CD4-positive, alpha-beta T cell (primary cell): ENCODE data around the gene FAM219A. TPM values are rescaled to one million over a fixed set of nuclear protein-coding genes. Genes with fewer than 3 reads are reported as not detected.

Experiments
- ATAC-seq: fragments of 200-7000 bp; cut with Tn5 transposase; one replicate; pipeline ENCODE4 v1.10.0; 2022; ENCODE audit warnings: mild to moderate bottlenecking; ENCODE audit not compliant: poor library complexity
- CTCF ChIA-PET: fragments of 350-600 bp; sonication (Branson Sonifier 250); formaldehyde crosslinking; loops from one replicate; lab custom pipeline; 2021; ENCODE audit warnings: antibody characterized with exemption, inconsistent platforms; lab: Charles Lee
- POLR2A ChIA-PET: fragments of 350-600 bp; sonication (Branson Sonifier 250); formaldehyde crosslinking; loops from one replicate; lab custom pipeline; 2021; ENCODE audit warnings: antibody characterized with exemption, inconsistent platforms; lab: Charles Lee
- DNase-seq, 14 experiments: peaks; one replicate each; pipeline ENCODE4 v3.0.0-alpha.2; 2013 to 2020; ENCODE audit warnings: mixed read lengths in 2 of 14
- H3K27ac ChIP-seq, 2 donors: one replicate each; pipeline versions ENCODE4 v1.5.1 to v1.7.0; 2013; ENCODE audit warnings: low read length in 2 of 2, low read depth in 1 of 2, mild to moderate bottlenecking in 1 of 2
- H3K27me3 ChIP-seq, 2 experiments: 1 replicate in 1 of 2; 2 replicates in 1 of 2; pipeline versions ENCODE4 v1.6.1 to v1.7.0; 2013; ENCODE audit warnings: low read length in 2 of 2, control low read depth in 1 of 2, mild to moderate bottlenecking in 1 of 2, moderate library complexity in 1 of 2; ENCODE audit not compliant: insufficient read depth in 2 of 2, control insufficient read depth in 1 of 2
- H3K36me3 ChIP-seq: one replicate; pipeline ENCODE4 v1.6.1; 2013; ENCODE audit warnings: low read length, control low read depth; ENCODE audit not compliant: insufficient read depth
- H3K4me1 ChIP-seq: one replicate; pipeline ENCODE4 v1.6.1; 2013; ENCODE audit warnings: low read length, control low read depth; ENCODE audit not compliant: insufficient read depth
- H3K4me3 ChIP-seq: one replicate; pipeline ENCODE4 v1.5.1; 2013; ENCODE audit warnings: mild to moderate bottlenecking, low read length, moderate library complexity
- H3K9me3 ChIP-seq, 2 experiments: 1 replicate in 1 of 2; 2 replicates in 1 of 2; pipeline versions ENCODE4 v1.6.1 to v1.7.0; 2013; ENCODE audit warnings: low read length in 2 of 2, mild to moderate bottlenecking in 2 of 2, control low read depth in 1 of 2, moderate library complexity in 1 of 2; ENCODE audit not compliant: control insufficient read depth in 1 of 2, insufficient read depth in 1 of 2
- H3K27ac Mint-ChIP-seq: one replicate; pipeline ENCODE4 v1.8.0; 2020; ENCODE audit warnings: mixed read lengths
- H3K27me3 Mint-ChIP-seq: one replicate; pipeline ENCODE4 v1.8.0; 2021; ENCODE audit warnings: mixed read lengths
- H3K36me3 Mint-ChIP-seq: one replicate; pipeline ENCODE4 v1.8.0; 2021; ENCODE audit warnings: low read depth, mixed read lengths
- H3K4me1 Mint-ChIP-seq: one replicate; pipeline ENCODE4 v1.8.0; 2021; ENCODE audit warnings: low read depth, mixed read lengths
- H3K4me3 Mint-ChIP-seq: one replicate; pipeline ENCODE4 v1.8.0; 2020; ENCODE audit warnings: mild to moderate bottlenecking, mixed read lengths
- H3K9me3 Mint-ChIP-seq: one replicate; pipeline ENCODE4 v1.8.0; 2020; ENCODE audit warnings: mixed read lengths
- CTCF ChIP-seq: fragments of 200-600 bp; IDR thresholded peaks from one replicate; pipeline ENCODE4 v1.8.0; 2022; ENCODE audit warnings: antibody characterized with exemption, mild to moderate bottlenecking
- intact Hi-C, 2 experiments: fragments of 100-400 bp; cut with DNase I in 1 of 2; cut with micrococcal nuclease in 1 of 2; formaldehyde crosslinking; loops; one replicate each; pipeline versions ENCODE4 v1.15.1 to v1.9.0; 2023 to 2025; cut with DNase I, micrococcal nuclease
- total RNA-seq, 174 experiments: library from RNA in 2 of 174; stranded (reverse) in 2 of 174; gene quantifications; one replicate each; pipeline ENCODE4 v1.2.3 and lab custom pipeline; 2021 to 2026

FAM219A gene
- total RNA-seq, 2 experiments from 2014 or later, result 7.7 to 8.5 TPM

GRCh38 chr9:34457266-34458012 is 931 bp downstream of the FAM219A start:
- peaks cover 7% of the 10 kb centered on the region for H3K27me3 Mint-ChIP-seq
- ChIA-PET CTCF (no interaction called here), POLR2A (interaction anchor here (1.6 kb wide), 1 partner anchor 181 kb away, joined by 5 read pairs; the partner anchor contains the start of gene SIGMAR1)
- intact Hi-C loops, result loop anchor here (1.0 to 5.0 kb wide), 13 partner anchors 65 to 640 kb away; partner anchors contain the start of genes KIF24 (in 2 of the 2), NUDT2 (in 2 of the 2), RPP25L (in 2 of the 2) and DCAF12 (in 1 of the 2)
- H3K27ac Mint-ChIP-seq, result no peak overlapping the region
- TF ChIP-seq CTCF, result no peak
- Histone ChIP-seq H3K9me3 (no peaks in the 10 kb centered on the region), H3K27me3 (no peaks in the 10 kb centered on the region), H3K36me3 (no peaks in the 10 kb centered on the region), H3K4me1 (peaks cover 25% of the 10 kb centered on the region), H3K27ac (no peak overlapping the region), H3K4me3 (peak overlapping the region; percentile 72)
- no peaks in the 10 kb centered on the region for H3K36me3 Mint-ChIP-seq
- no peak for ATAC-seq
- H3K4me1 Mint-ChIP-seq, result peaks cover 31% of the 10 kb centered on the region
- H3K4me3 Mint-ChIP-seq, result peak overlapping the region; percentile 94
- H3K9me3 Mint-ChIP-seq, result no peaks in the 10 kb centered on the region
- peak in 6 of 14 experiments; percentile 4 to 50 (median 24) for DNase-seq

GRCh38 chr9:34456746-34457145 is 1.6 kb downstream of the FAM219A start:
- Histone ChIP-seq H3K36me3 (no peaks in the 10 kb centered on the region), H3K4me3 (no peak overlapping the region), H3K4me1 (peaks cover 25% of the 10 kb centered on the region), H3K27ac (no peak overlapping the region), H3K9me3 (no peaks in the 10 kb centered on the region), H3K27me3 (no peaks in the 10 kb centered on the region)
- DNase-seq, result no peak
- H3K4me1 Mint-ChIP-seq, result peaks cover 31% of the 10 kb centered on the region
- H3K9me3 Mint-ChIP-seq, result no peaks in the 10 kb centered on the region
- H3K36me3 Mint-ChIP-seq, result no peaks in the 10 kb centered on the region
- ChIA-PET POLR2A (interaction anchor here (1.3 kb wide), 1 partner anchor 164 kb away, joined by 4 read pairs; the partner anchor contains the start of gene DCTN3), CTCF (interaction anchor here (1.3 kb wide), 1 partner anchor 77 kb away, joined by 3 read pairs; no protein-coding TSS in a partner anchor)
- no peak overlapping the region for H3K27ac Mint-ChIP-seq
- ATAC-seq, result no peak
- intact Hi-C loops, result loop anchor here in 1 of 2 experiments (2.0 to 5.0 kb wide), 8 partner anchors 128 to 639 kb away; partner anchors contain the start of genes DCAF12, KIF24, NUDT2 and RPP25L
- H3K4me3 Mint-ChIP-seq, result peak overlapping the region; percentile 94
- no peak for TF ChIP-seq CTCF
- H3K27me3 Mint-ChIP-seq, result no peaks in the 10 kb centered on the region

- no peak overlapping the region for H3K4me3 ChIP-seq
- no peaks in the 10 kb centered on the region for H3K27me3 Mint-ChIP-seq
- H3K27ac Mint-ChIP-seq, result no peak overlapping the region
- intact Hi-C loops, result loop anchor here in 1 of 2 experiments (2.0 to 5.0 kb wide), 8 partner anchors 127 to 639 kb away; partner anchors contain the start of genes DCAF12, KIF24, NUDT2 and RPP25L
- H3K4me1 Mint-ChIP-seq, result peaks cover 31% of the 10 kb centered on the region
- peaks cover 25% of the 10 kb centered on the region for H3K4me1 ChIP-seq
- no peaks in the 10 kb centered on the region for H3K27me3 ChIP-seq
- no peak for ATAC-seq
- no peaks in the 10 kb centered on the region for H3K9me3 ChIP-seq
- H3K27ac ChIP-seq, result no peak overlapping the region
- ChIA-PET POLR2A (interaction anchor here (1.3 kb wide), 1 partner anchor 164 kb away, joined by 4 read pairs; the partner anchor contains the start of gene DCTN3), CTCF (interaction anchor here (1.3 kb wide), 1 partner anchor 77 kb away, joined by 3 read pairs; no protein-coding TSS in a partner anchor)
- H3K36me3 ChIP-seq, result no peaks in the 10 kb centered on the region
- peak overlapping the region; percentile 94 for H3K4me3 Mint-ChIP-seq
- no peaks in the 10 kb centered on the region for H3K9me3 Mint-ChIP-seq
- no peaks in the 10 kb centered on the region for H3K36me3 Mint-ChIP-seq
- DNase-seq, result no peak
- TF ChIP-seq CTCF, result no peak
These were observed 2.2 kb downstream of the FAM219A start for GRCh38 chr9:34456151-34456550.
